GM13977 (cell line): ENCODE results near the gene PTPRK.

Source experiments
- DNase-seq: peaks from one replicate; pipeline ENCODE4 v3.0.0; 2012; ENCODE audit warnings: low spot score
- CTCF ChIP-seq: IDR thresholded peaks from 2 replicates; pipeline ENCODE4 v1.5.1; 2012; ENCODE audit warnings: mild to moderate bottlenecking, control low read depth; ENCODE audit not compliant: insufficient read depth; ENCODE audit errors: extremely low read depth, missing control alignments
- in situ Hi-C: fragments of 300-500 bp; cut with MboI; formaldehyde crosslinking; loops from one replicate; pipeline ENCODE4 v1.12.0; 2022; ENCODE audit warnings: low sequenced_read_pairs, low pct_unique_long_range_greater_than_20kb, mixed read lengths, inconsistent platforms; ENCODE audit not compliant: unreplicated experiment

PTPRK gene

DNA sequence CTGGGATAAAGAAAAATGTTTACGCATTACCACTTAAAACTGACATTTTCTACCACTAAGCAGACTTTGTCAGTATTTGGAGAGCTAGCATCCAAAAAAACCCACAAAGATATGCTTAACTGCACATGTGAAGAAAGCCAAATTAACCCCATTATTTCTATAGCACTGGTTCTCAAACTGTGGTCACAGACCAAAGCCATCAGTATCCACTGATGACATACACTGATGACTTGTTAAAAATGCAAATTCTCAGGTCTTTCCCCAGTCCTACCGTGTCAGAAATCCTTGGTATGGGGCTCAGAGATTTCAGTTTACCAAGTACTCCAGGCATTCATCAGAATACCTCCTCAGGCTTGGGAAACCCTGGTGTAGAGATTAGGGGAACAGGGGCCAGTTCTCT is 230.2 kb downstream of the PTPRK start:
- no peak for TF ChIP-seq CTCF
- in situ Hi-C loops = no loop called here
- no peak for DNase-seq

DNA sequence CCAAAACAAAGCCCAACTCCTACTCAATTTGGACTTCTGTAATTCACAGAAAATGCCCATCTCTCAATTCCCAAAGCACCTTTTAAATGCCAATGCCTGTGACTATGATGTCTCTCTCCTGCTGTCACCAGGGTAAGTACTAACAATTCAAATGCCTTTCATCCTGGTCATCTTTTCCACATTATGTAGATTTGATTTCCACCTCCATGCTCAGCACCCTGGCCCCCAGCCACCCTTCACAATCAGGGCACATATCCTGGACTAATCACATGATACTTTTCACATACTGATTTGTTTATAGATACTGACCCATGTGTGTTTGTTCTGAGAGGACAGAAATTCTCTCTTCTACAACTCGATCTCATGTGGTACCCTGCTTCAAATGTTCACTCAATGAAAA is 236.3 kb downstream of the PTPRK start:
- in situ Hi-C loops = no loop called here
- DNase-seq = no peak
- TF ChIP-seq CTCF = no peak

DNA sequence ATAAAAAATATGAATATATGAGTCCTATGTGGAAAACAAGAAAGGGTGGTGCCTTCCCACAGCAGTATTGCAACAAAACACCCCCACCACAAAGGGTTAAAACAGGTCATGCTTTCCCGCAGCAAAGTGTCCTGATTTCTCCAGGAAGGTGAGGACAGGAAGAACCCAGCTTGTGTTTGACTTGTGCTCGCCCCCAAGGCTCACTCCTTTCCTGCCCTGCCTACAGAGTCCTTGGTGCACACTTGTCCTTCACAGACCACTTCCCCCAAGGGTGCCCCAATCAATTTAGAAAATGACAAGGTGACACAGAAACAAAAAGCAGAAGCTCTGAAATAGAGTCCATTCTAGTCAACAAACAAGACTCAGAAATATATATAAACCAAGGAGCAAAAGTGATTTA is 237.4 kb downstream of the PTPRK start:
- no peak for TF ChIP-seq CTCF
- no peak for DNase-seq
- in situ Hi-C loops = no loop called here

GRCh38 chr6:128280960-128281359 is 239.4 kb downstream of the PTPRK start:
- in situ Hi-C loops = no loop called here
- TF ChIP-seq CTCF = no peak
- no peak for DNase-seq

GRCh38 chr6:128280066-128280465 is 240.3 kb downstream of the PTPRK start:
- no peak for DNase-seq
- in situ Hi-C loops = no loop called here
- TF ChIP-seq CTCF = no peak

- DNase-seq = no peak
- in situ Hi-C loops = no loop called here
- no peak for TF ChIP-seq CTCF
Observed at GRCh38 chr6:128278836-128279235, 241.6 kb downstream of the PTPRK start.

DNA sequence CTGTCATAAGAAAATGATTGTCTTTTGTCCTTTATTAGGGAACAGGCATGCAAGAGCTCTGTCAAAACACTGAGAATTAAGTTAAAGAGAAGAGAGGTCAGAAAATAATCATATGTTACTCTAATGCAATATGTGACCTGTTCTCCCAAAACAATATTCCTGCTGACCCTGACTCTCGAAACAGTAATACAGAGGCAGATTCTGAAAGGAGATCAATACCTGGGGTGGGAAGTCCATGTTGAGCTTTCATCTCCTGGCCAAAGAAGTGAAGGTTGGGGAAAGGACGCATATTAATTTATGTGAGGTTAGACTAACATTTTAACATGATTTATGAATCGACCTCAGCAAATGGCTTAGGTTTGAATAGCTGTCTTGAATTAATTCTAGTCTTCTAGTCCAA is 243.0 kb downstream of the PTPRK start:
- TF ChIP-seq CTCF = no peak
- in situ Hi-C loops = no loop called here
- no peak for DNase-seq
